ENCODE data around the gene DAND5. TPM values are rescaled to one million over a fixed set of nuclear protein-coding genes. Genes with fewer than 3 reads are reported as not detected.

The DAND5 gene
- total RNA-seq, 1 experiment from 2014 or later, result 0.17 TPM

- BruUV-seq (replicated peaks), result TSS peak; percentile 29
Observed at GRCh38 chr19:12946731-12947496, 22.5 kb upstream of the DAND5 start.

GRCh38 chr19:12947702-12948611 lies 21.4 kb upstream of the DAND5 start:
- ChIA-PET POLR2A (ENCODE audit: low non-redundant PET) (no interaction called here), CTCF (interaction anchor here (0.6 kb wide), 1 partner anchor 20 kb away, joined by 5 read pairs; no protein-coding TSS in a partner anchor)
- no peak for DNase-seq (ENCODE audit: low spot score)
- peaks cover 83% of the 10 kb centered on the region for H3K36me3 ChIP-seq (ENCODE audit: insufficient read depth, low read length, poor library complexity, severe bottlenecking)
- peak overlapping the region; percentile 97 for H3K27ac ChIP-seq (ENCODE audit: low read depth, low read length, poor library complexity, severe bottlenecking)
- intact Hi-C loops (cut with micrococcal nuclease; ENCODE audit: unreplicated experiment), result no loop called here
- no peaks in the 10 kb centered on the region for H3K9me3 ChIP-seq (ENCODE audit: low read depth, low read length, poor library complexity, severe bottlenecking)
- H3K27me3 ChIP-seq (replicated peaks; ENCODE audit: insufficient read depth, low read depth, low read length, poor library complexity), result no peaks in the 10 kb centered on the region
- H3K4me1 ChIP-seq (ENCODE audit: insufficient read depth, low read length, poor library complexity, severe bottlenecking), result peaks cover 19% of the 10 kb centered on the region
- TF ChIP-seq EZH2 (IDR thresholded peaks at IDR 0.05; ENCODE audit: borderline replicate concordance, low read depth, low read length, poor library complexity, severe bottlenecking) (no peak), CTCF (conservative IDR thresholded peaks at IDR 0.05; ENCODE audit: low read depth, low read length) (no peak)
- BruUV-seq (replicated peaks), result no TSS peak
- peak overlapping the region; percentile 98 for H3K4me3 ChIP-seq (ENCODE audit: low read depth, low read length, poor library complexity, severe bottlenecking)

More at GRCh38 chr19:12946731-12947496, 22.5 kb upstream of the DAND5 start:
- Histone ChIP-seq H3K9me3 (ENCODE audit: low read depth, low read length, poor library complexity, severe bottlenecking) (no peaks in the 10 kb centered on the region), H3K27ac (ENCODE audit: low read depth, low read length, poor library complexity, severe bottlenecking) (peak overlapping the region; percentile 97), H3K27me3 (replicated peaks; ENCODE audit: insufficient read depth, low read depth, low read length, poor library complexity) (no peaks in the 10 kb centered on the region), H3K36me3 (ENCODE audit: insufficient read depth, low read length, poor library complexity, severe bottlenecking) (peaks cover 83% of the 10 kb centered on the region), H3K4me1 (ENCODE audit: insufficient read depth, low read length, poor library complexity, severe bottlenecking) (peaks cover 14% of the 10 kb centered on the region), H3K4me3 (ENCODE audit: low read depth, low read length, poor library complexity, severe bottlenecking) (peak overlapping the region; percentile 98)
- DNase-seq (ENCODE audit: low spot score), result no peak
- POLR2A ChIA-PET (ENCODE audit: low non-redundant PET), result interaction anchor here (0.6 kb wide), 1 partner anchor 71 kb away, joined by 3 read pairs; no protein-coding TSS in a partner anchor
- TF ChIP-seq CTCF (conservative IDR thresholded peaks at IDR 0.05; ENCODE audit: low read depth, low read length) (no peak), EZH2 (IDR thresholded peaks at IDR 0.05; ENCODE audit: borderline replicate concordance, low read depth, low read length, poor library complexity, severe bottlenecking) (no peak)
- CTCF ChIA-PET, result interaction anchor here (0.6 to 1.0 kb wide), 2 partner anchors 19 to 21 kb away, joined by 3 to 5 read pairs; no protein-coding TSS in a partner anchor
- intact Hi-C loops (cut with micrococcal nuclease; ENCODE audit: unreplicated experiment), result no loop called here

GRCh38 chr19:12948612-12949362 lies 20.6 kb upstream of the DAND5 start:
- no peak overlapping the region for H3K27ac ChIP-seq (ENCODE audit: low read depth, low read length, poor library complexity, severe bottlenecking)
- POLR2A ChIA-PET (ENCODE audit: low non-redundant PET), result no interaction called here
- H3K9me3 ChIP-seq (ENCODE audit: low read depth, low read length, poor library complexity, severe bottlenecking), result no peaks in the 10 kb centered on the region
- TF ChIP-seq EZH2 (IDR thresholded peaks at IDR 0.05; ENCODE audit: borderline replicate concordance, low read depth, low read length, poor library complexity, severe bottlenecking) (no peak), CTCF (conservative IDR thresholded peaks at IDR 0.05; ENCODE audit: low read depth, low read length) (no peak)
- H3K36me3 ChIP-seq (ENCODE audit: insufficient read depth, low read length, poor library complexity, severe bottlenecking), result peaks cover 83% of the 10 kb centered on the region
- intact Hi-C loops (cut with micrococcal nuclease; ENCODE audit: unreplicated experiment), result no loop called here
- H3K27me3 ChIP-seq (replicated peaks; ENCODE audit: insufficient read depth, low read depth, low read length, poor library complexity), result no peaks in the 10 kb centered on the region
- H3K4me1 ChIP-seq (ENCODE audit: insufficient read depth, low read length, poor library complexity, severe bottlenecking), result peaks cover 27% of the 10 kb centered on the region
- BruUV-seq (replicated peaks), result no TSS peak
- CTCF ChIA-PET, result no interaction called here
- DNase-seq (ENCODE audit: low spot score), result no peak
- H3K4me3 ChIP-seq (ENCODE audit: low read depth, low read length, poor library complexity, severe bottlenecking), result no peak overlapping the region

Data from A673 (cell line).